ENCODE measurements around the gene THOC2. TPM values are rescaled to one million over a fixed set of nuclear protein-coding genes. Genes with fewer than 3 reads are reported as not detected.
"Not testable (repeated sequence)": the region's sequence is repeated elsewhere in the genome, so short reads cannot be mapped to it uniquely, and the experiment has no call there.

THOC2 gene
- 10 to 100 TPM; 61.1 to 62.8 TPM for total RNA-seq
- polyA plus RNA-seq (2013, experiment 1 of 2) = 73.2 TPM
- polyA plus RNA-seq (2013, experiment 2 of 2) = 77.0 TPM
- 81.8 to 206 (median 160) reads per million in 172 experiments for total RNA-seq

GRCh38 chrX:123732670-123733363 is at the start of gene THOC2:
Gene THOC2 (minus strand): TSS chrX:123733052. CDS start chrX:123733022, 30 bp downstream.
- Mint-ChIP-seq H3K9me3 (no peaks in the 10 kb centered on the region), H3K4me3 (peak within 1 kb of the TSS; percentile 94), H3K27me3 (no peaks in the 10 kb centered on the region), H3K4me1 (ENCODE audit: low read depth) (peaks cover 44% of the 10 kb centered on the region), H3K36me3 (ENCODE audit: low read depth) (peaks cover 20% of the 10 kb centered on the region), H3K27ac (peak within 1 kb of the TSS; percentile 82)
- no peaks in the 10 kb centered on the region for H3K27me3 ChIP-seq (ENCODE audit: control insufficient read depth in 1 of 2, insufficient read depth in 2 of 2, low read length in 2 of 2)
- POLR2A ChIA-PET = interaction anchor here (0.5 to 1.0 kb wide), 5 partner anchors 8 to 550 kb away, joined by 3 to 4 read pairs (median 3); no protein-coding TSS in a partner anchor
- H3K9me3 ChIP-seq (ENCODE audit: control insufficient read depth in 1 of 2, insufficient read depth in 1 of 2, low read length in 2 of 2) = no peaks in the 10 kb centered on the region
- H3K36me3 ChIP-seq (ENCODE audit: insufficient read depth, low read length) = peaks cover 4% of the 10 kb centered on the region
- peak within 1 kb of the TSS in 1 of 2 donors; percentile 51 for H3K27ac ChIP-seq (ENCODE audit: low read depth in 1 of 2, low read length in 2 of 2)
- CTCF ChIA-PET = interaction anchor here (0.8 kb wide), 1 partner anchor 37 kb away, joined by 3 read pairs; no protein-coding TSS in a partner anchor
- DNase-seq = peak; percentile 54 to 90 (median 72)
- TF ChIP-seq CTCF (IDR thresholded peaks at IDR 0.05) = no peak
- peaks cover 16% of the 10 kb centered on the region for H3K4me1 ChIP-seq (ENCODE audit: insufficient read depth, low read length)
- peak; percentile 96 for ATAC-seq (ENCODE audit: poor library complexity)
- H3K4me3 ChIP-seq (ENCODE audit: low read length) = peak within 1 kb of the TSS; percentile 73
- intact Hi-C loops (cut with DNase I, micrococcal nuclease) = loop anchor here in 1 of 2 experiments (5.0 to 10.0 kb wide), 2 partner anchors 132 to 229 kb away; partner anchors contain the start of genes STAG2 and XIAP

- H3K9me3 Mint-ChIP-seq; H3K27me3 ChIP-seq (ENCODE audit: control insufficient read depth in 1 of 2, insufficient read depth in 2 of 2, low read length in 2 of 2); H3K4me1 Mint-ChIP-seq (ENCODE audit: low read depth); H3K36me3 ChIP-seq (ENCODE audit: insufficient read depth, low read length); intact Hi-C loops (cut with DNase I, micrococcal nuclease); CTCF ChIA-PET; H3K27ac ChIP-seq (ENCODE audit: low read depth in 1 of 2, low read length in 2 of 2); H3K4me3 Mint-ChIP-seq; POLR2A ChIA-PET; ATAC-seq (ENCODE audit: poor library complexity); H3K27me3 Mint-ChIP-seq; DNase-seq; H3K36me3 Mint-ChIP-seq (ENCODE audit: low read depth); H3K4me1 ChIP-seq (ENCODE audit: insufficient read depth, low read length); H3K27ac Mint-ChIP-seq; H3K9me3 ChIP-seq (ENCODE audit: control insufficient read depth in 1 of 2, insufficient read depth in 1 of 2, low read length in 2 of 2); H3K4me3 ChIP-seq (ENCODE audit: low read length): not testable (repeated sequence)
Observed at GRCh38 chrX:123781786-123782185, 48.9 kb upstream of the THOC2 start.

GRCh38 chrX:123779908-123780396 is 47.1 kb upstream of the THOC2 start:
- Mint-ChIP-seq H3K27ac (no peak overlapping the region), H3K36me3 (ENCODE audit: low read depth) (no peaks in the 10 kb centered on the region), H3K4me1 (ENCODE audit: low read depth) (no peaks in the 10 kb centered on the region), H3K27me3 (no peaks in the 10 kb centered on the region), H3K9me3 (no peaks in the 10 kb centered on the region), H3K4me3 (no peak overlapping the region)
- no peak overlapping the region for H3K27ac ChIP-seq (ENCODE audit: low read depth in 1 of 2, low read length in 2 of 2)
- H3K36me3 ChIP-seq (ENCODE audit: insufficient read depth, low read length) = no peaks in the 10 kb centered on the region
- no peak for DNase-seq
- TF ChIP-seq CTCF (IDR thresholded peaks at IDR 0.05) = no peak
- H3K4me3 ChIP-seq (ENCODE audit: low read length) = no peak overlapping the region
- no peak for ATAC-seq (ENCODE audit: poor library complexity)
- H3K27me3 ChIP-seq (ENCODE audit: control insufficient read depth in 1 of 2, insufficient read depth in 2 of 2, low read length in 2 of 2) = no peaks in the 10 kb centered on the region
- intact Hi-C loops (cut with DNase I, micrococcal nuclease) = no loop called here
- POLR2A ChIA-PET = no interaction called here
- no peaks in the 10 kb centered on the region for H3K4me1 ChIP-seq (ENCODE audit: insufficient read depth, low read length)
- no peaks in the 10 kb centered on the region for H3K9me3 ChIP-seq (ENCODE audit: control insufficient read depth in 1 of 2, insufficient read depth in 1 of 2, low read length in 2 of 2)
- CTCF ChIA-PET = no interaction called here

Data from CD4-positive, alpha-beta T cell (primary cell).